Measurements from ENCODE around the gene CNTNAP2. TPM values are rescaled to one million over a fixed set of nuclear protein-coding genes. Genes with fewer than 3 reads are reported as not detected.

CNTNAP2 gene
- total RNA-seq, 1 donor from 2014 or later: 5.4 TPM

DNA sequence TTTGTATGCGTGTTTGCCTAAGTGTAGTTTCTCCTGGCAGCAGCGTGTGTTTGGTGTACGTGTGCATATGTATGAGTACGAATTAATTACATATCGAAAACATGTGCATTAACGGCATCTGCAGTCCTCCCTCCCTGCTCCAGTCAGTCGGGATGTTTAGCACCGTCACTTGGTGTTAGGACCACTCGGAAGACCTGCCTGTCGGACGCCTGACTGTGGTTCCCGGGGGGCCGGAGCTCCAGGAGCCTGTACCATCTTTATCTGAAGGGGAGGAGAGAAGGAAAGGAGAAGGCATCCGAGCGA, 1.1 kb upstream of the CNTNAP2 start:
- H3K4me3 Mint-ChIP-seq (ENCODE audit: unreplicated experiment): peak overlapping the region; percentile 81

DNA sequence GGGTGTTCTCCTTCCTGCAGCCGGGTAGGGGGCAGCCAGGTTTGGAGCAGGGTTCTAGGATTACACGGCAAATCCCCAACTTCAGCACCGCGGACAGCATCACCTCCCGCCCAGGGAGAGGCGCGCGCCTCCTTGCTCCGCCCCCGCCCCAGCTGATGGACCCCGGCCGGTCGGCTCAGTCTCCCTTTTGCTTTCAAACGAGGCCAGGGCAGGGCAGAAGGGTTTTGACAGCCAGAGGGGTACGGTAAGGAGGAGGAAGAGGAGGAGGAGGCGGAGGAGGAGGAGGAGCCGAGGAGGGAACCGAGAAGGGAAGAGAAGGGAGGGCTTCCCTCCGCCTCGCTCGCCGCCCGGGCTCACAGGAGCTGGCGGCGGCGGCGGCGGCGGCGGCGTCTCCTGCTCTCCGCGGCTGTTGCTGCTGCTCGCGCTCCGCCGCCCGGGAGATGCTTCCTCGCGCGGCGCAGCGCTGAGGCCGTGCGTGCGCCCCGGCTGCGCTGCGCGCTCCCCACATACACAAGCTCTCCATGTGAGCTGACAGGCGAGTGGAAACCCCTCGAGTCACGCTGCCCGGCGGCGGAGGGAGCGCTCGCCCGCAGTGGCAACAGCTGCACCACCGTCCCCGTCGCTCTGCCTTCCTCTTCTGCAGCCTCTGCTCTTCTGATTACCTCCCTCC, 615 bp upstream of the CNTNAP2 start:
- H3K36me3 Mint-ChIP-seq (ENCODE audit: low read depth, unreplicated experiment): no peaks in the 10 kb centered on the region
- H3K9me3 Mint-ChIP-seq (ENCODE audit: unreplicated experiment): peaks cover 6% of the 10 kb centered on the region
- H3K27ac Mint-ChIP-seq (ENCODE audit: unreplicated experiment): no peak overlapping the region
- TF ChIP-seq, protein P1, sequence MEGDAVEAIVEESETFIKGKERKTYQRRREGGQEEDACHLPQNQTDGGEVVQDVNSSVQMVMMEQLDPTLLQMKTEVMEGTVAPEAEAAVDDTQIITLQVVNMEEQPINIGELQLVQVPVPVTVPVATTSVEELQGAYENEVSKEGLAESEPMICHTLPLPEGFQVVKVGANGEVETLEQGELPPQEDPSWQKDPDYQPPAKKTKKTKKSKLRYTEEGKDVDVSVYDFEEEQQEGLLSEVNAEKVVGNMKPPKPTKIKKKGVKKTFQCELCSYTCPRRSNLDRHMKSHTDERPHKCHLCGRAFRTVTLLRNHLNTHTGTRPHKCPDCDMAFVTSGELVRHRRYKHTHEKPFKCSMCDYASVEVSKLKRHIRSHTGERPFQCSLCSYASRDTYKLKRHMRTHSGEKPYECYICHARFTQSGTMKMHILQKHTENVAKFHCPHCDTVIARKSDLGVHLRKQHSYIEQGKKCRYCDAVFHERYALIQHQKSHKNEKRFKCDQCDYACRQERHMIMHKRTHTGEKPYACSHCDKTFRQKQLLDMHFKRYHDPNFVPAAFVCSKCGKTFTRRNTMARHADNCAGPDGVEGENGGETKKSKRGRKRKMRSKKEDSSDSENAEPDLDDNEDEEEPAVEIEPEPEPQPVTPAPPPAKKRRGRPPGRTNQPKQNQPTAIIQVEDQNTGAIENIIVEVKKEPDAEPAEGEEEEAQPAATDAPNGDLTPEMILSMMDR (IDR thresholded peaks at IDR 0.05; ENCODE audit: unreplicated experiment): no peak
- peaks cover 3% of the 10 kb centered on the region for H3K27me3 Mint-ChIP-seq (ENCODE audit: unreplicated experiment)
- DNase-seq (ENCODE audit: low spot score): peak; percentile 60
- no peaks in the 10 kb centered on the region for H3K4me1 Mint-ChIP-seq (ENCODE audit: unreplicated experiment)
- H3K4me3 Mint-ChIP-seq (ENCODE audit: unreplicated experiment): peak overlapping the region; percentile 81

More for the DNA sequence above, 1.1 kb upstream of the CNTNAP2 start:
- Mint-ChIP-seq H3K9me3 (ENCODE audit: unreplicated experiment) (peaks cover 6% of the 10 kb centered on the region), H3K27ac (ENCODE audit: unreplicated experiment) (no peak overlapping the region), H3K36me3 (ENCODE audit: low read depth, unreplicated experiment) (no peaks in the 10 kb centered on the region), H3K4me1 (ENCODE audit: unreplicated experiment) (no peaks in the 10 kb centered on the region), H3K27me3 (ENCODE audit: unreplicated experiment) (peaks cover 3% of the 10 kb centered on the region)
- TF ChIP-seq, protein P1 (IDR thresholded peaks at IDR 0.05; ENCODE audit: unreplicated experiment): no peak
- no peak for DNase-seq (ENCODE audit: low spot score)

DNA sequence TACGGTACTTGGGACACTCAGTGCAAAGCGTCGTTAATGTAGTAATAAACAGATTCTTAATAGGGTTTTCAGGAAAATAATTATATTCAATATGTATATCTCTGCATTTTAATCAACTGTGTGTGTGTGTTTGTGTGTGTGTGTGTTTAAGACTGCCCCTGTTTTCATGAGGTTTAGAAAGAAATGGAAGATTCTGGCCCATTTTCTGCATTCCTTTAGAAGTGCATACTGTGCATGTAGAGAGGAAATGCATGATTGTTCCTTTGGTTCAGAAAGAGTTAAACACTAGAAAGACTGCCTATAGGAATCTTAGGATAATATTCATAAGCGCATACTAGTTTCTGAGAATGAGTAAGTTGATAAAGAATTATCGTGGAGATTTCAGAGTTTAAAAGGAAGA, 975 bp downstream of the CNTNAP2 start:
- Mint-ChIP-seq H3K4me3 (ENCODE audit: unreplicated experiment) (no peak overlapping the region), H3K27ac (ENCODE audit: unreplicated experiment) (no peak overlapping the region), H3K4me1 (ENCODE audit: unreplicated experiment) (no peaks in the 10 kb centered on the region), H3K36me3 (ENCODE audit: low read depth, unreplicated experiment) (no peaks in the 10 kb centered on the region), H3K9me3 (ENCODE audit: unreplicated experiment) (peaks cover 8% of the 10 kb centered on the region), H3K27me3 (ENCODE audit: unreplicated experiment) (peaks cover 3% of the 10 kb centered on the region)
- no peak for DNase-seq (ENCODE audit: low spot score)
- TF ChIP-seq, protein P1 (IDR thresholded peaks at IDR 0.05; ENCODE audit: unreplicated experiment): no peak

DNA sequence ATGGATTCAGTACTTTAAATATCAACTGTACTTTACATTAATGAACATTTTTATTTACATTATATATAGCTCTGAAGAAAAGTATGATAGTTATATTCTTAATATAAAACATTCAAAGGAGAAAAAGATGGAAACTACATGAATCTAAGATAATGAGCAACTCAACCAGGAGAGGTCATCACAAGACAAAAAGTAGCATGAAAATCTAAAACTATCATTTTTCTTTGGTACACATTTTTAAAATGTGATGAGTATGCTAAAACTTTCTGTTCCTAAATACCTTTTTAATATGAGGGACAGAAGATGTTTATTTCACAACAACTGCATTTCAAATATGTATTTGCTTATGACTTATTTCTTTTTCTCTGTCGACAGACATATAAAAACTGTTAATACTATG, 2.4 kb downstream of the CNTNAP2 start:
- Mint-ChIP-seq H3K27me3 (ENCODE audit: unreplicated experiment) (peaks cover 3% of the 10 kb centered on the region), H3K4me1 (ENCODE audit: unreplicated experiment) (no peaks in the 10 kb centered on the region), H3K36me3 (ENCODE audit: low read depth, unreplicated experiment) (no peaks in the 10 kb centered on the region), H3K27ac (ENCODE audit: unreplicated experiment) (no peak overlapping the region), H3K9me3 (ENCODE audit: unreplicated experiment) (peaks cover 9% of the 10 kb centered on the region), H3K4me3 (ENCODE audit: unreplicated experiment) (no peak overlapping the region)
- no peak for DNase-seq (ENCODE audit: low spot score)
- TF ChIP-seq, protein P1 (IDR thresholded peaks at IDR 0.05; ENCODE audit: unreplicated experiment): no peak

DNA sequence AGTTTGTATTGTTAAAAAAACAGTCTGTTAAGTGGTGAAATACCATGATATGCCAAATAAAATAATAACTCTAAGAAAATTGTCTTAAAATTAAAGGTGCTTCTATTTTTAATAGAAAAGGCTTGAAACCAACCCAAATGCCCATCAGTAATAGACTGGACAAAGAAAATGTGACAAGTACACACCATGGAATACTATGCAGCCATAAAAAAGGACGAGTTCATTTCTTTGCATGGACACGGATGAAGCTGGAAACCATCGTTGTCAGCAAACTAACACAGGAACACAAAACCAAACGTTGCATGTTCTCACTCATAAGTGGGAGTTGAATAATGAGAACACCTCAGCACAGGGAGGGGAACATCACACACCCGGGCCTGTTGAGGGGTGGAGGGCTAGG, 7.1 kb downstream of the CNTNAP2 start:
- H3K27ac Mint-ChIP-seq (ENCODE audit: unreplicated experiment): no peak overlapping the region
- H3K9me3 Mint-ChIP-seq (ENCODE audit: unreplicated experiment): peaks cover 4% of the 10 kb centered on the region
- no peak overlapping the region for H3K4me3 Mint-ChIP-seq (ENCODE audit: unreplicated experiment)
- H3K4me1 Mint-ChIP-seq (ENCODE audit: unreplicated experiment): no peaks in the 10 kb centered on the region
- TF ChIP-seq, protein P1 (IDR thresholded peaks at IDR 0.05; ENCODE audit: unreplicated experiment): no peak
- H3K36me3 Mint-ChIP-seq (ENCODE audit: low read depth, unreplicated experiment): no peaks in the 10 kb centered on the region
- no peaks in the 10 kb centered on the region for H3K27me3 Mint-ChIP-seq (ENCODE audit: unreplicated experiment)
- DNase-seq (ENCODE audit: low spot score): no peak
